ENCODE results near the gene DAB1.

DNA sequence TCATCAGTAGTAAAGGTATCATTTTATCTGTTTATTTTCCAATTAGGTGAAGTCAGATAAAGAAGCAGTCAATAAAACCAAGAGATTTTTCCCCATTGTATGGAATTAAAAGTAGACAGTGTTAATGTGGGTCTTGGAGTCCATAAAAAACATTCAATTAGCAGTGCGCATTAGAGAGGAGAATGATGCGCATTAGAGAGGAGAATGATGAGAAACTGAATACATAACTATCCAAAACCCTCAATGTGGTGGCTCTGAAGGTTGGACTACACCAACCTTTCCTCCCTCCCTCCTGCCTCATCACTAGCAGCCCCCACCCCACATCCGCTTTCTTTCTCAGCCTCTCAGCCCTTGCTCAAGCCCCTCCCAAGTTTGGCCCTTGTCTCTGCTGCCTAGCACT lies 99.5 kb downstream of the DAB1 start:
- no peak for TF ChIP-seq ZNF23 (tag by site-specific recombination; IDR thresholded peaks at IDR 0.05; ENCODE audit: borderline replicate concordance)
- TF ChIP-seq, protein P1, sequence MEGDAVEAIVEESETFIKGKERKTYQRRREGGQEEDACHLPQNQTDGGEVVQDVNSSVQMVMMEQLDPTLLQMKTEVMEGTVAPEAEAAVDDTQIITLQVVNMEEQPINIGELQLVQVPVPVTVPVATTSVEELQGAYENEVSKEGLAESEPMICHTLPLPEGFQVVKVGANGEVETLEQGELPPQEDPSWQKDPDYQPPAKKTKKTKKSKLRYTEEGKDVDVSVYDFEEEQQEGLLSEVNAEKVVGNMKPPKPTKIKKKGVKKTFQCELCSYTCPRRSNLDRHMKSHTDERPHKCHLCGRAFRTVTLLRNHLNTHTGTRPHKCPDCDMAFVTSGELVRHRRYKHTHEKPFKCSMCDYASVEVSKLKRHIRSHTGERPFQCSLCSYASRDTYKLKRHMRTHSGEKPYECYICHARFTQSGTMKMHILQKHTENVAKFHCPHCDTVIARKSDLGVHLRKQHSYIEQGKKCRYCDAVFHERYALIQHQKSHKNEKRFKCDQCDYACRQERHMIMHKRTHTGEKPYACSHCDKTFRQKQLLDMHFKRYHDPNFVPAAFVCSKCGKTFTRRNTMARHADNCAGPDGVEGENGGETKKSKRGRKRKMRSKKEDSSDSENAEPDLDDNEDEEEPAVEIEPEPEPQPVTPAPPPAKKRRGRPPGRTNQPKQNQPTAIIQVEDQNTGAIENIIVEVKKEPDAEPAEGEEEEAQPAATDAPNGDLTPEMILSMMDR (tag by site-specific recombination; IDR thresholded peaks at IDR 0.05), result no peak
